Mesodermal cell (in vitro differentiated cells): ENCODE measurements around the gene NSMF. TPM values are rescaled to one million over a fixed set of nuclear protein-coding genes. Genes with fewer than 3 reads are reported as not detected.

Experiments
- H3K27ac ChIP-seq: 2 replicates; pipeline ENCODE4 v1.7.0; 2013; ENCODE audit warnings: mild to moderate bottlenecking, low read depth, low read length, moderate library complexity; ENCODE audit not compliant: severe bottlenecking
- H3K36me3 ChIP-seq: 2 replicates; pipeline ENCODE4 v1.7.1; 2013; ENCODE audit warnings: mild to moderate bottlenecking, low read length, moderate library complexity; ENCODE audit not compliant: control insufficient read depth, insufficient read depth
- H3K4me1 ChIP-seq: one replicate; pipeline ENCODE4 v1.7.1; 2013; ENCODE audit warnings: mild to moderate bottlenecking, low read length; ENCODE audit not compliant: insufficient read depth, control insufficient read depth, poor library complexity, severe bottlenecking
- H3K4me3 ChIP-seq: 2 replicates; pipeline ENCODE4 v1.7.0; 2013; ENCODE audit warnings: low read length, control low read depth, mild to moderate bottlenecking; ENCODE audit not compliant: insufficient read depth, poor library complexity, severe bottlenecking; ENCODE audit errors: extremely low read depth
- H3K9me3 ChIP-seq: 2 replicates; pipeline ENCODE4 v1.7.1; 2013; ENCODE audit warnings: mild to moderate bottlenecking, low read length, moderate library complexity; ENCODE audit not compliant: control insufficient read depth
- WGBS, 2 experiments: methylation state at CpG; one replicate each; pipeline ENCODE4 v1.1.5; 2013; ENCODE audit warnings: missing lambda C conversion rate in 2 of 2; ENCODE audit not compliant: insufficient coverage in 2 of 2; 5-methylcytosine and 5-hydroxymethylcytosine counted together
- polyA plus RNA-seq, 2 experiments: library from polyadenylated mRNA; stranded (reverse); fragments of 50-300 nt; gene quantifications; one replicate each; pipeline ENCODE4 v1.2.3, GENCODE V29; 2013

Gene NSMF, protein sequence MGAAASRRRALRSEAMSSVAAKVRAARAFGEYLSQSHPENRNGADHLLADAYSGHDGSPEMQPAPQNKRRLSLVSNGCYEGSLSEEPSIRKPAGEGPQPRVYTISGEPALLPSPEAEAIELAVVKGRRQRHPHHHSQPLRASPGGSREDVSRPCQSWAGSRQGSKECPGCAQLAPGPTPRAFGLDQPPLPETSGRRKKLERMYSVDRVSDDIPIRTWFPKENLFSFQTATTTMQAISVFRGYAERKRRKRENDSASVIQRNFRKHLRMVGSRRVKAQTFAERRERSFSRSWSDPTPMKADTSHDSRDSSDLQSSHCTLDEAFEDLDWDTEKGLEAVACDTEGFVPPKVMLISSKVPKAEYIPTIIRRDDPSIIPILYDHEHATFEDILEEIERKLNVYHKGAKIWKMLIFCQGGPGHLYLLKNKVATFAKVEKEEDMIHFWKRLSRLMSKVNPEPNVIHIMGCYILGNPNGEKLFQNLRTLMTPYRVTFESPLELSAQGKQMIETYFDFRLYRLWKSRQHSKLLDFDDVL
- 59.3 TPM for polyA plus RNA-seq (2013, experiment 1 of 2)
- polyA plus RNA-seq (2013, experiment 2 of 2) = 47.9 TPM

DNA sequence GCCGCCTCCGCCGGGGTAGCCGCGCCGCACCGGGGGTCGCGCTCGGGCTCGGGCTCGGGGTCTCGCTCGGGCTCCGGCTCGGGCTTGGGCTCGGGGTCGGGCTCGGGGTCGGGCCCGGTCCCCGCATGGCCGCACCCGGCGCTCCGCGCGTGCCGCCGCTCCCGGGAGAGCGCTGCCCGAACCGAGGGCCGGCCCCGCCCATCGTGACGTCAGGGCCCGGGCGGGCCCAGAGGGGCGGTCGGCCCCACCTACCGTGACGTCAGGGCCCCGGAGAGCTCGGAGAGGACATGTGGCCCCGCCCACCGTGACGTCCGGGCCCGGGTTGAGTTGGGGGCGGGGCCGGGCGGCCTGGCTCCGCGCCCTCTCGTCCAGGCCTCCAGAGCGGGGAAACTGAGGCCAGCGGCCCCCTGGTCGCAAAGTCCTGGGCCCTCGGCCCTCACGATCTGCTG is at the start of gene NSMF:
Gene NSMF (minus strand): TSS at position 183 of the 449 bp plus-strand sequence. CDS start 232 bp downstream, outside the sequence.
- Histone ChIP-seq H3K27ac (no peak within 1 kb of the TSS), H3K9me3 (no peaks in the 10 kb centered on the region), H3K4me1 (peaks cover 21% of the 10 kb centered on the region), H3K36me3 (peaks cover 29% of the 10 kb centered on the region), H3K4me3 (peak within 1 kb of the TSS; percentile 66)
- 0 to 1% methylated on average over 39 to 56 of the region's 62 CpGs for WGBS, 2 experiments

DNA sequence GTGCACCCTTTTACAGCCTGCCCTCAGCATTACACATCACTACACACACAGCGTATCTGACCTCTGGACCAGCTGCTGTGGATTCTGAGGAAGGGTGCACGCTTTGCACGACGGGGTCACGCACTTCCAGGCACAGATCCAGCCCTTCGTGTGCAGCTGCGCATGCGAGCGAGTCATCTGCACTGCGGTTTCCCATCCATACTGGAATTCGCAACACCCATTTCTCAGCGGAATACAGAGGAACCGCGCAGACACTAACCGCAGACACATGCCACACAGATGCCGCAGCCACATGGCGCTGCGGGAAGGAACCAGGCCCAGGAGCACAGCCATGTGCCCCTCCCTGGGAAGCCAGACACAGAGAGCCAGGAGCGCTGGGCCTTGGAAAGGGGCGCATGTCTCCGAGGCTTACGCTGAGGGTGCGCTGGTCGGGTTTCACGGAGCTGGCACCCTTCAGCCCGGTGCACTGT is 47.6 kb upstream of the NSMF start:
- WGBS, 2 experiments = 93 to 95% methylated on average over 23 to 26 of the region's 26 CpGs
- Histone ChIP-seq H3K4me3 (no peak overlapping the region), H3K27ac (no peak overlapping the region), H3K36me3 (no peaks in the 10 kb centered on the region), H3K4me1 (no peaks in the 10 kb centered on the region), H3K9me3 (no peaks in the 10 kb centered on the region)

DNA sequence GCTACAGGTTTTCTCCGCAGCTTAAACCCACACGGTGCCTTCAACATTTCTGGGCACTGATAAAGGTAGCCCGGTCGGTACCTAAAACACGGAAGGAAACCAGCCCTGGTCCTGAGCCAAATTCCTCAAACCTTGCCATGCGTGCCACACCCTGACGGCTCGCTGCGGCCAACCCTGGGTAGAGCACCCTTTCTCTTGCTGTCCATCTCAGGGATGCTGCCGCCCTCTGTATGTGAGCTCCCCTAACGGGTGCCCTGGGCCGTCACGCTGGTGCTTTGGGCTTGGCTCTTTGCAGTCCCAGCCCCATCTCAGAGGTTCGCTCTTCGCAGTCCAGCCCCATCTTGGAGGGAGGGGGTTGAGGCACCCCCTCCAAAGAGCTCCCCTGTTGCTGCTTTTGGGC is 47.1 kb upstream of the NSMF start:
- Histone ChIP-seq H3K4me3 (no peak overlapping the region), H3K27ac (no peak overlapping the region), H3K4me1 (no peaks in the 10 kb centered on the region), H3K9me3 (no peaks in the 10 kb centered on the region), H3K36me3 (no peaks in the 10 kb centered on the region)
- 91 to 92% methylated on average over 13 to 14 of the region's 15 CpGs for WGBS, 2 experiments

DNA sequence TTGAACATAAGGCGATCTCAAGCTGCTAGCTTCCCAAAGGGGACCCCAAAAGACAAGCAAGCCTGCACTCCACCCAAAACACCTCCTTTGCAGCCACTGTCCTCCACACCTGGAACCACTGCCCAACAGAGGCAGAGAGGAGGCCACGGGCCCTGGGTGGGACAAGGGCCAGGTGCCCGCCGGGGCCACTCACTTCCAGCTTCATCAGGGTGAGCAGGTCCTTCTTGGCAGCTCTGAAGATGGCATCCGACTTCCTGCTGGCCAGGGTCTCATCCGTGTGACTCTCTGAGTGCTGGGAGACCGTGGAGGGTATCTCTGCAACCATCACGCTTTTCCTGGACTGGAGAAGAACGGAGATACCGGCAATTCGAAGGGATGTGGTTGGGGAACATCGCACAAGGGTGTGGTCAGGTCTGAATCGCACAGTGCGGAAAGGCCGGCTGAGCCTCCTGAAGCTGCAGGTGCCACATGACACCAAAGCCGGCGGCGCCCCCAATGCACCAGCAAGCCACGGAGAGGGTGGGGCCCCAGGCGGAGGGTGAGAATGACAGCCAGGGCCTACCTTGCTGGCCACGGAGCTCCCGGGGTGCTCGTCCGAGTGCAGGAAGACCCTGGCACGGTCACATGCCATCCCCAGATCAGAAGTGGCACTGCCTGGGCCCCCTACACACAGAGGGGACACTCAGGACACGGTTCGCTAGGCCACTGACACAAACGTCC is 46.4 kb upstream of the NSMF start:
- Histone ChIP-seq H3K4me3 (no peak overlapping the region), H3K9me3 (no peaks in the 10 kb centered on the region), H3K4me1 (no peaks in the 10 kb centered on the region), H3K36me3 (no peaks in the 10 kb centered on the region), H3K27ac (no peak overlapping the region)
- WGBS, 2 experiments = 93 to 94% methylated on average over 26 to 27 of the region's 28 CpGs

DNA sequence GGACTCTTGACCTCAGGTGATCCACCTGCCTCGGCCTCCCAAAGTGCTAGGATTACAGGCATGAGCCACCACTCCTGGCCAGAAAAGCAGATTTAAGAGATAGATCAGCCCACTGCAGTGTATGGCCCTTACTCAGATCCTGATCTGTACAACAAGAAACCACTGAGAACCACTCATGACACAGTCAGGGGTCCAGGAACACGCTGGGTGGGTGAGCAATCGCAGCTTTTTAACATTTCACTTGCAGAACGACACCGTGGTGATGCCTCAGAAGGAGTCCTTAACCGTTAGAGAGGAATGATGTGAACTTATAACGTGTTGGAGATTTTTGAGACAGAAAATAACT is 45.3 kb upstream of the NSMF start:
- no peaks in the 10 kb centered on the region for H3K9me3 ChIP-seq
- H3K36me3 ChIP-seq = no peaks in the 10 kb centered on the region
- H3K4me3 ChIP-seq = no peak overlapping the region
- no peaks in the 10 kb centered on the region for H3K4me1 ChIP-seq
- WGBS, 2 experiments = 87 to 91% methylated on average over 7 of the region's 7 CpGs
- H3K27ac ChIP-seq = no peak overlapping the region

DNA sequence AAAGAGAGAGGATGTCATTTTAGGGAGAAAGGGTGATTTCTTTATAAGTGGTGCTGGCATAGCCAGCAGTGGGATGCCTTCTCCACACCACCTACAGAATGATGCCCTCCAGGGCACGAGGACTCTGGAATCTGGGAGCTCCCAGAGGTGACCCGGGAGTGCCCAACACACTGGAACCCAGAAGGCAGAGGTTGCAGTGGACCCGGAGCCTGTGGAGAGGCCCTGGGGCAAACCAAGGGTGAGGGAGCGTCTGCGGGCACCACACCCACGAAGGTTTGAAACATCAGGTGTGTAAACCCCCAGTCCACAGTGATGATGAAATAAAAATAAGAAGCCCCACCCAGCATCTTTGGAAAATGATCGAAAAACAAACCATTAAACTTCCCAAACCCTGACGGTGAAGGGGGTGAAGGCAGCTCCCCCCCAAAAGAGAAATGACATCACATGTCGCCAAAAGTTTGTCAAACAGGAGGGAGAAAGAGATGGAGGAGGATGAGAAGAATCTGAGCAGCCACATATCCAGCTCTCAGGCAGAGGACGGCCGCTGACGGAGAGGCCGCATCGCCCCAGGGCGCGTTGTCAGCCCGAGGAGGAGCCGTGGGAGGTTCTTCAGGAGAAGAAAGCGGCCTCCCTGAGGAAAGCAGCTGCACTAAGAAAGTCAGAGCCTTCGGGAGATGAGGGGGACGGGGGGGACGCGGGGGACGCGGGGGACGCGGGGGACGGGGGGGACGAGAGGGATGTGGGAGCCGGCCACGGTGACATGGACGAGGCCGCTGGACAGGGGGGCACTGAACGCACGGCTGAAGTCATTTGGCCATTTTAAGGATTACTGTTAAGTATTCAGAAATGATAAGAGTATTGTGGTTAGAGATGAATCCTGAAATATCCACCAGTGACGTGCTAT is 43.1 kb upstream of the NSMF start:
- Histone ChIP-seq H3K36me3 (no peaks in the 10 kb centered on the region), H3K4me3 (no peak overlapping the region), H3K27ac (no peak overlapping the region), H3K4me1 (no peaks in the 10 kb centered on the region), H3K9me3 (no peaks in the 10 kb centered on the region)
- 69 to 70% methylated on average over 14 to 18 of the region's 36 CpGs for WGBS, 2 experiments

DNA sequence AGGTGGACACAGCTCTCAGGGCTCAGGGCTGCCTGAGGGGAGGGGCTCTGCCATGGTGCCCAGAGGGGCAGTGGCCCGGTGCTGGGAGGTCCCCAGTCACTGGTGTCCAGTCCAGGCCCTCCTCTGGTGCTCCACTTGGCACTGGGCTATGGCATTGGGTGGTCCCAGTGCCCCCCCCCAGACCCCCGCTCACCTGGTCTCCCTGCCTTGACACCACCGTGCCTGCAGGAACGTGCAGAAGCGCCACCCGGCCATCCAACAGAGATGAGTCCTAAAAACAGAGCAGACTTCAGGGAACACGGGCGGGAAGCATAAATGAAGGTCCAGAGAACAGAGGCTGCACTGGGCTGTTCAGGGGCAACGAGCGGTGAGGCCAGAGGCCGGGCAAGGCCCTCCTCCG is 42.3 kb upstream of the NSMF start:
- H3K4me1 ChIP-seq = no peaks in the 10 kb centered on the region
- no peak overlapping the region for H3K27ac ChIP-seq
- WGBS, 2 experiments = 89 to 94% methylated on average over 11 to 12 of the region's 12 CpGs
- no peaks in the 10 kb centered on the region for H3K36me3 ChIP-seq
- no peak overlapping the region for H3K4me3 ChIP-seq
- H3K9me3 ChIP-seq = no peaks in the 10 kb centered on the region

DNA sequence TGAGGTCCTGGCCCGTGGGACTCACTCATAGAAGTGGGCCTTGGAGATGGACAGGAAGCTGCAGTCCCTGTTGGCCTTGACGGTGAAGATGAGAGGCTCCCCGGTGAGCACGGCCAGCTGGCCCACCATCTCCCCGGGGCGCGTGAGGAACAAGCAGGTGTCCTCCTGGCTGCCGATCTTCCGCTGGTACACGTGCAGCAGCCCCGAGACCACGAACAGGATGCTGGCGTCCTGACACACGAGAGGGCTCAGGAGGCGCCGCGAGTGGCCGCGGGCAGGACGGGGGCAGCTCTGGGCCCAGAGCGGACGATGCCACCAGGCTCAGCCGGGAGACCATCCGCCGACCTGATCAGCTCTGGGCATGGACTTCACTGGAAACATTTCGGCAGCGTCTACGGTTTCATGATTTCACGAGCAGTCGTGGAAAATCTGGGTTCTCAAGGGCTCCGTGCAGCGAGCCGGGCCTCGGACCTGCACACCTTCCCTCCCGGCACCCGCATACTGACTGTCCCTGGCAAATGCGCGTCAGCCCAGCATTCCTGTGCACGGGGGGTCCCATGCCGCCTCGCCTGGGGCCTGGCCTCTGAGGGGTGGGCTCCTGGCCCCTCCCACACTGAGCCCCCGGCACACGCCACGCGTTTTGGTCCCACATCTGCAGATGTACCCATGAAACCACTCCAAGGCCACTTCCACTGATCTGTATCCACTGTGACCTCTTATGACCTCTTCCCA is 41.7 kb upstream of the NSMF start:
- Histone ChIP-seq H3K9me3 (no peaks in the 10 kb centered on the region), H3K36me3 (no peaks in the 10 kb centered on the region), H3K4me3 (no peak overlapping the region), H3K27ac (no peak overlapping the region), H3K4me1 (no peaks in the 10 kb centered on the region)
- WGBS, 2 experiments = 92 to 96% methylated on average over 43 to 45 of the region's 45 CpGs

DNA sequence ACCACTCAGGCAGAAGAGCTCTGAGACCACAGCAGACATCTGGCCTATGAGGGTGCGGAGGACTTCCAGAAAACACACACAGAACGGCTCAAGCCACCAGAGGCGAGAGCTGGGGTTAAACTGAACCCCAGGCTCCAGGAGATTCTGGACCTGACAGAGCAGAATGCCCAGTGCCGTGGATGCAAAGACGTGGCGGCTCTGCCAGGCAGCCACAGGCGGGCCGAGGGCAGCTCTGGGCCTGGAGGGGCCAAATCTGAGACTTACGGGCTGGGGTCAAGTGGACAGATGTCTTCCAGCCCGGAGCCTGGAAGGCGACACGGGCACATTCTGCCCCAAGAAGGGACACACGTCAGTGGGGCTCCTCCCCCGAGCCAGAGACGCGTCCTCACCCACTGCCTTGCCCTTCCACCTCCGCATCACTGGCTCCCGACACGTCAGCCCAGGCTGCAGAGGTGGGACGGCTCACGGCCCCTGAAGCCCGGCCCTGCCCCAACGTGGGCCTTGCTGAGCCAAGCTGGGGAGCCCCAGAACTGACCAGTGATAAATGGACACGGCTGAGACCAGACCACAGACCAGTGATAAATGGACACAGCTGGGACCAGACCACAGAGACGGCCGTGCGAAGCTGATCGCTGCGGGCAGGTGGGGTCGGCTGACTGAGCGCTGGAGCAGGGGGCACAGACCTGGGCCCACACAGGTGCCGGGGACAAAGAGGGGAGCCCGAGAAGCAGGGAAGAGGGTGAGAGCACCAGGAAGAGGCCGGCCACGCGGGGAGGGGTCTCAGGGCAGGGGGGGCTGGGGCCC is 40.9 kb upstream of the NSMF start:
- H3K4me1 ChIP-seq = no peaks in the 10 kb centered on the region
- H3K4me3 ChIP-seq = no peak overlapping the region
- H3K36me3 ChIP-seq = no peaks in the 10 kb centered on the region
- 90 to 91% methylated on average over 31 to 33 of the region's 36 CpGs for WGBS, 2 experiments
- no peak overlapping the region for H3K27ac ChIP-seq
- no peaks in the 10 kb centered on the region for H3K9me3 ChIP-seq
